GM12878 (cell line): ENCODE data around the gene GPRC5B. TPM values are rescaled to one million over a fixed set of nuclear protein-coding genes. Genes with fewer than 3 reads are reported as not detected.

ENCODE experiments used
- ATAC-seq: fragments of 200-7000 bp; cut with Tn5 transposase; 3 replicates; pipeline ENCODE4 v1.9.1; 2020; ENCODE audit warnings: mild to moderate bottlenecking, moderate library complexity
- BruUV-seq: library from RNA; stranded (reverse); fragments of 400-500 nt; replicated peaks from 2 replicates; lab custom pipeline; 2021; lab: Mats Ljungman, UMichigan
- CTCF ChIA-PET: fragments of 300-600 bp; sonication (Branson Sonifier 250); formaldehyde crosslinking; extraction: SDS; loops from one replicate; lab custom pipeline; 2021; ENCODE audit warnings: inconsistent platforms; lab: Yijun Ruan, JAX
- POLR2A ChIA-PET: fragments of 350-600 bp; formaldehyde crosslinking; extraction: SDS; loops from one replicate; lab custom pipeline; 2021; ENCODE audit warnings: inconsistent platforms; lab: Charles Lee
- RAD21 ChIA-PET: fragments of 300-600 bp; sonication (Branson Sonifier 250); formaldehyde crosslinking; loops from one replicate; lab custom pipeline; 2023; ENCODE audit warnings: antibody characterized with exemption; ENCODE audit not compliant: unreplicated experiment; lab: Charles Lee
- SMC1A ChIA-PET: fragments of 300-600 bp; sonication (Branson Sonifier 250); formaldehyde crosslinking; loops from one replicate; lab custom pipeline; 2023; ENCODE audit not compliant: unreplicated experiment, uncharacterized antibody; lab: Charles Lee
- DNase-seq: peaks from one replicate; pipeline ENCODE4 v3.0.0-alpha.2; 2011; ENCODE audit warnings: low read depth, low spot score
- FAIRE-seq: peaks from 3 replicates; lab custom pipeline; 2011; peaks lifted over from hg19 to GRCh38; lab: Jason Lieb, UNC
- H2AFZ ChIP-seq: 2 replicates; pipeline ENCODE4 v1.6.0; 2011; ENCODE audit warnings: low read depth, low read length, control low read depth; ENCODE audit not compliant: control insufficient read depth
- H3K27ac ChIP-seq: 2 replicates; pipeline ENCODE4 v1.5.1; 2011; ENCODE audit warnings: control low read depth; ENCODE audit not compliant: control insufficient read depth, insufficient read depth
- H3K27me3 ChIP-seq, 2 experiments: replicated peaks in 1 of 2; 2 replicates each; pipeline versions ENCODE4 v1.6.0 to v1.6.1; 2011; ENCODE audit warnings: low read length in 1 of 2; ENCODE audit not compliant: control insufficient read depth in 2 of 2, insufficient read depth in 2 of 2
- H3K36me3 ChIP-seq, 2 experiments: 2 replicates each; pipeline ENCODE4 v1.5.1; 2011; ENCODE audit warnings: low read length in 1 of 2; ENCODE audit not compliant: control insufficient read depth in 2 of 2, insufficient read depth in 2 of 2
- H3K4me1 ChIP-seq: 2 replicates; pipeline ENCODE4 v1.6.1; 2011; ENCODE audit warnings: mild to moderate bottlenecking, low read length, moderate library complexity, mixed read lengths; ENCODE audit not compliant: control insufficient read depth, insufficient read depth
- H3K4me2 ChIP-seq: 2 replicates; pipeline ENCODE4 v1.6.0; 2011; ENCODE audit warnings: control low read depth; ENCODE audit not compliant: control insufficient read depth, insufficient read depth
- H3K4me3 ChIP-seq: fragments of 200-600 bp; sonication (generic); 2 replicates; pipeline ENCODE4 v1.5.1; 2016
- H3K79me2 ChIP-seq: 2 replicates; pipeline ENCODE4 v1.6.0; 2011; ENCODE audit warnings: low read length; ENCODE audit not compliant: control insufficient read depth, insufficient read depth
- H3K9ac ChIP-seq: 2 replicates; pipeline ENCODE4 v1.8.0; 2011; ENCODE audit warnings: low read length, control low read depth, mixed read lengths; ENCODE audit not compliant: control insufficient read depth, insufficient read depth
- H3K9me3 ChIP-seq: replicated peaks from 3 replicates; pipeline ENCODE4 v1.5.1; 2011; ENCODE audit warnings: mild to moderate bottlenecking, low read length; ENCODE audit not compliant: control insufficient read depth, insufficient read depth
- H4K20me1 ChIP-seq: 2 replicates; pipeline ENCODE4 v1.6.0; 2011; ENCODE audit not compliant: control insufficient read depth, insufficient read depth
- DPF2 ChIP-seq: fragments of 450-650 bp; IDR thresholded peaks from 2 replicates; pipeline ENCODE4 v1.6.1; 2017; ENCODE audit warnings: mild to moderate bottlenecking
- FOXK2 ChIP-seq: fragments of 450-650 bp; IDR thresholded peaks from 2 replicates; pipeline ENCODE4 v1.6.1; 2017; ENCODE audit warnings: mild to moderate bottlenecking, moderate library complexity
- NR2C2 ChIP-seq: IDR thresholded peaks from 2 replicates; pipeline ENCODE4 v1.6.1; 2011; ENCODE audit warnings: borderline replicate concordance, low read depth; ENCODE audit not compliant: control insufficient read depth, insufficient read length
- RAD51 ChIP-seq: fragments of 450-650 bp; IDR thresholded peaks from 2 replicates; pipeline ENCODE4 v1.6.1; 2016; ENCODE audit warnings: moderate library complexity, mild to moderate bottlenecking, inconsistent platforms
- TARDBP ChIP-seq: IDR thresholded peaks from 2 replicates; pipeline ENCODE4 v1.6.1; 2016; ENCODE audit warnings: borderline replicate concordance
- WGBS: methylation state at CpG from one replicate; pipeline ENCODE4 v1.1.6; 2016; ENCODE audit warnings: low lambda C conversion rate; ENCODE audit not compliant: insufficient replicate concordance, insufficient coverage; ENCODE audit errors: missing lambda C conversion rate; 5-methylcytosine and 5-hydroxymethylcytosine counted together
- in situ Hi-C: fragments of 300-500 bp; cut with MboI; formaldehyde crosslinking; loops from 9 replicates; pipeline ENCODE4 v1.14.3; 2018; ENCODE audit warnings: mixed read lengths
- intact Hi-C: fragments of 100-400 bp; cut with micrococcal nuclease; formaldehyde crosslinking; loops from one replicate; pipeline ENCODE4 v1.14.2; 2022; ENCODE audit not compliant: unreplicated experiment
- polyA plus RNA-seq, 11 experiments: library from polyadenylated mRNA; depleted of rRNA in 4 of 11; unstranded in 6 of 11; stranded (reverse) in 5 of 11; fragments of >200 nt; fragmentation: Nextera tagmentation in 4 of 11; fragmentation: Illumina TruSeq in 1 of 11; extraction: Ambion mirVana in 4 of 11; extraction: Trizol in 1 of 11; gene quantifications; 1 replicate in 1 of 11; 2 replicates in 10 of 11; pipeline versions ENCODE4 v1.2.1 to v1.2.3, GENCODE V29; 2011 to 2016; ENCODE audit warnings: inconsistent platforms in 2 of 11, missing spikeins in 2 of 11, low read depth in 1 of 11
- total RNA-seq, 4 experiments: library from RNA; depleted of rRNA in 3 of 4; stranded (reverse); fragments of >200 nt in 3 of 4; fragmentation: Illumina TruSeq in 1 of 4; extraction: Trizol in 1 of 4; gene quantifications; 2 replicates each; pipeline versions ENCODE4 v1.2.1 to v1.2.3, GENCODE V29; 2013 to 2021
- TF ChIP-seq, protein P1 (sequence below): IDR thresholded peaks from 2 replicates; pipeline ENCODE4 v1.6.1; 2011; ENCODE audit warnings: mild to moderate bottlenecking, low read depth, low read length, moderate library complexity; ENCODE audit not compliant: insufficient replicate concordance

GPRC5B gene
- total and polyA plus RNA-seq, 10 of the 15 experiments (the other 5 are each of a cell fraction or from before 2014, with no cell fraction given): 0.01 to 0.42 (median 0.15) TPM; not detected in 2

DNA sequence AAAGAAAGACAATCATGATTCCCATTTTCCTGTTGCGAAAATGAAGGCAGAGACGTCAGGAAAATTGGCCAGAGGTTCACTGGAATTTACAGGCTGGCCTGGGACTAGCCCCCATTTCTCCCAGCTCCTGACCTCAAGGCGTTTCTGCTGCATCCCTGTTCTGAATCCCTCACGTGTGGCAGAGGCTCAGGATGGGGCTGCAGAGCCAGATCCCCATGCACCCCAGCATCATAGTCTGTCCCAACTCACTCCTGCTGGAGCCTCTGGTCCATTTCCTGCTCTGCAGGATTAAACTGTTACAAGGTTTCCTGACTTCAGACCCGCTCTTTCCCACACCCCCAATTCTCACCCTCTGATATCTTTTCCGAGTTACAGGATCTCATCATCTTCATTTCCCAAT lies 2.9 kb downstream of the GPRC5B start (continued):
- TF ChIP-seq NR2C2: no peak

DNA sequence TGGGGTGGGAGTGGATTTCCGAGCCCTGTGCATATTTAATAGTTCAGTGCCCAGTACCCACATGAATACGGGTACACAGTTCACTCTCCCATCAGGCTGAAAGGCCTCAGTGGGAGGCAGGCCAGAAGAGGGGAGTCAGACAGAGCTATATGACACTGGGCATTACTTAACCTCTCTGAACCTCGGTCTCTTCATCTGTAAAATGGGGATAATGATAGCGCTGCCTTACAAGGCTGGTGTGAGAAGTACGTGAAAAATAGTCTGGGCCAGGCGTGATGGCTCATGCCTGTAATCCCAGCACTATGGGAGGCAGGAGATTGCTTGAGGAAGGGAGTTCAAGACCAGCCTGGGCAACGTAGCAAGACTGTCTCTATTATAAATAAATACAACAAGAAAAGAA lies 3.6 kb downstream of the GPRC5B start:
- BruUV-seq: no TSS peak
- Histone ChIP-seq H3K4me1 (no peaks in the 10 kb centered on the region), H4K20me1 (no peaks in the 10 kb centered on the region), H3K4me3 (no peak overlapping the region), H3K27ac (no peak overlapping the region), H3K9me3 (no peaks in the 10 kb centered on the region), H2AFZ (no peak overlapping the region), H3K9ac (no peak overlapping the region), H3K4me2 (no peak overlapping the region), H3K36me3 (no peaks in the 10 kb centered on the region), H3K27me3 (peaks cover 6 to 15% of the 10 kb centered on the region in 2 experiments), H3K79me2 (no peaks in the 10 kb centered on the region)
- TF ChIP-seq FOXK2: no peak
- no peak for TF ChIP-seq RAD51
- TF ChIP-seq, protein P1, sequence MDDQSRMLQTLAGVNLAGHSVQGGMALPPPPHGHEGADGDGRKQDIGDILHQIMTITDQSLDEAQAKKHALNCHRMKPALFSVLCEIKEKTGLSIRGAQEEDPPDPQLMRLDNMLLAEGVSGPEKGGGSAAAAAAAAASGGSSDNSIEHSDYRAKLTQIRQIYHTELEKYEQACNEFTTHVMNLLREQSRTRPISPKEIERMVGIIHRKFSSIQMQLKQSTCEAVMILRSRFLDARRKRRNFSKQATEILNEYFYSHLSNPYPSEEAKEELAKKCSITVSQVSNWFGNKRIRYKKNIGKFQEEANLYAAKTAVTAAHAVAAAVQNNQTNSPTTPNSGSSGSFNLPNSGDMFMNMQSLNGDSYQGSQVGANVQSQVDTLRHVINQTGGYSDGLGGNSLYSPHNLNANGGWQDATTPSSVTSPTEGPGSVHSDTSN: no peak
- TF ChIP-seq DPF2: no peak
- no peak for TF ChIP-seq TARDBP
- RAD21 ChIA-PET: no interaction called here
- SMC1A ChIA-PET: no interaction called here
- ATAC-seq (no peak), FAIRE-seq (no peak), DNase-seq (no peak)
- POLR2A ChIA-PET: no interaction called here
- intact Hi-C loops (no loop called here), in situ Hi-C loops (no loop called here)
- WGBS: 43% methylated on average over 7 of the region's 7 CpGs
- CTCF ChIA-PET: no interaction called here
